Measurements from ENCODE around the gene ELN.

The ELN gene

GRCh38 chr7:74023092-74023536 is 4.9 kb upstream of the ELN start:
- in situ Hi-C loops (cut with MboI; ENCODE audit: low sequenced_read_pairs), result loop anchor here (10.0 kb wide), 1 partner anchor 158 kb away; the partner anchor contains the start of gene TMEM270

- in situ Hi-C loops (cut with MboI; ENCODE audit: low sequenced_read_pairs), result loop anchor here (10.0 kb wide), 1 partner anchor 159 kb away; the partner anchor contains the start of gene TMEM270
These were observed 4.2 kb upstream of the ELN start for GRCh38 chr7:74023786-74024185.

- in situ Hi-C loops (cut with MboI; ENCODE audit: low sequenced_read_pairs), result loop anchor here (10.0 kb wide), 1 partner anchor 160 kb away; the partner anchor contains the start of gene TMEM270
These were observed 2.8 kb upstream of the ELN start for GRCh38 chr7:74025146-74025545.

- in situ Hi-C loops (cut with MboI; ENCODE audit: low sequenced_read_pairs), result loop anchor here (10.0 kb wide), 1 partner anchor 161 kb away; the partner anchor contains the start of gene TMEM270
These were observed 2.2 kb upstream of the ELN start for GRCh38 chr7:74025730-74026129.

GRCh38 chr7:74026406-74026902 is 1.5 kb upstream of the ELN start:
- in situ Hi-C loops (cut with MboI; ENCODE audit: low sequenced_read_pairs), result loop anchor here (10.0 kb wide), 1 partner anchor 162 kb away; the partner anchor contains the start of gene TMEM270

GRCh38 chr7:74026903-74027682 is 880 bp upstream of the ELN start:
- in situ Hi-C loops (cut with MboI; ENCODE audit: low sequenced_read_pairs), result loop anchor here (10.0 kb wide), 1 partner anchor 162 kb away; the partner anchor contains the start of gene TMEM270

- in situ Hi-C loops (cut with MboI; ENCODE audit: low sequenced_read_pairs), result loop anchor here (10.0 kb wide), 1 partner anchor 164 kb away; the partner anchor contains the start of gene TMEM270
These were observed 407 bp downstream of the ELN start for GRCh38 chr7:74028321-74028838.

GRCh38 chr7:74029089-74029785 is 1.3 kb downstream of the ELN start:
- in situ Hi-C loops (cut with MboI; ENCODE audit: low sequenced_read_pairs), result loop anchor here (10.0 kb wide), 1 partner anchor 164 kb away; the partner anchor contains the start of gene TMEM270

- in situ Hi-C loops (cut with MboI; ENCODE audit: low sequenced_read_pairs), result loop anchor here (10.0 kb wide), 1 partner anchor 165 kb away; the partner anchor contains the start of gene TMEM270
These were observed 2.0 kb downstream of the ELN start for GRCh38 chr7:74029991-74030415.

- in situ Hi-C loops (cut with MboI; ENCODE audit: low sequenced_read_pairs), result no loop called here
These were observed 2.9 kb downstream of the ELN start for GRCh38 chr7:74030861-74031260.

GRCh38 chr7:74031403-74032190 is 3.6 kb downstream of the ELN start:
- in situ Hi-C loops (cut with MboI; ENCODE audit: low sequenced_read_pairs), result no loop called here

- in situ Hi-C loops (cut with MboI; ENCODE audit: low sequenced_read_pairs), result no loop called here
These were observed 4.2 kb downstream of the ELN start for GRCh38 chr7:74032191-74032490.

GRCh38 chr7:74032624-74033371 is 4.8 kb downstream of the ELN start:
- in situ Hi-C loops (cut with MboI; ENCODE audit: low sequenced_read_pairs), result no loop called here

- in situ Hi-C loops (cut with MboI; ENCODE audit: low sequenced_read_pairs), result no loop called here
These were observed 5.7 kb downstream of the ELN start for GRCh38 chr7:74033372-74034311.

- in situ Hi-C loops (cut with MboI; ENCODE audit: low sequenced_read_pairs), result no loop called here
These were observed 9.6 kb downstream of the ELN start for GRCh38 chr7:74037609-74038008.

GRCh38 chr7:74038194-74038961 is 10.4 kb downstream of the ELN start:
- in situ Hi-C loops (cut with MboI; ENCODE audit: low sequenced_read_pairs), result no loop called here

GRCh38 chr7:74039337-74039736 is 11.4 kb downstream of the ELN start:
- in situ Hi-C loops (cut with MboI; ENCODE audit: low sequenced_read_pairs), result no loop called here
